IPS-11a (cell line): ENCODE measurements around the gene PUDP.
"Not testable (repeated sequence)": the region's sequence is repeated elsewhere in the genome, so short reads cannot be mapped to it uniquely, and the experiment has no call there.

Experiments used
- H3K4me3 ChIP-seq: one replicate; pipeline ENCODE4 v1.5.1; 2013; ENCODE audit warnings: low read depth, low read length, control low read depth

PUDP gene

DNA sequence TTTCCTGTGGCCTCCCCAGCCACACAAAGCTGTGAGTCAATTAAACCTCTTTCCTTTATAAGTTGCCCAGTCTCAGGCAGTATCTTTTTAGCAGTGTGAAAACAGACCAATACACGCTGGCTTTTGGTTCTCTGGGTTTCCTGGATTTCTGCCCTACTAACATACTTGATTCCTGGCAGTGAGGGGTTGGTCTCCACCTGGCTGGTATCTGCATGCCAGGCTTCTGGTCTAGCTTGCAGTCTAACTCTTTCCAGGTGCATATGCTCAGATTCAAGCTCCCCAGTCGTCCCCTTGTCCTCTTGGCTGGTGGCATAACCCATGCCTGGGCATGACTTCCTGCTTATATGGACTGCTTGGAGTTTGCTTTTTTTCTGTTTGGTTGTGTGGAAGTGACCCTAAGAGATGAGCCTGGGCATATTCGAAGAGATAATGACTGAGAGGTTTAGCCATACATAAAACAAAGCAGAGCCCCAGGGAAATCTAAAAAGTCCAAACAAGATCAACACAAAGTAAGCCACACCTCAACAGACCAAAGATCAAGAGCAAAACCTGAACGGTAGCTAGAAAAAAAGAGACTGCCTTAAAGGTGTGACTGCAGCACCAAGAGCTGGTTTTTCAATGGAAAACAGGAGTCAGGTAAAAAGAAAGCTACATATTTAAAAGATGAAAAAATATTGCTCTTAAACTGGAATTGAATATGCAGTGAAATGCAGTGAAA lies 102.6 kb downstream of the PUDP start:
- H3K4me3 ChIP-seq: no peak overlapping the region

DNA sequence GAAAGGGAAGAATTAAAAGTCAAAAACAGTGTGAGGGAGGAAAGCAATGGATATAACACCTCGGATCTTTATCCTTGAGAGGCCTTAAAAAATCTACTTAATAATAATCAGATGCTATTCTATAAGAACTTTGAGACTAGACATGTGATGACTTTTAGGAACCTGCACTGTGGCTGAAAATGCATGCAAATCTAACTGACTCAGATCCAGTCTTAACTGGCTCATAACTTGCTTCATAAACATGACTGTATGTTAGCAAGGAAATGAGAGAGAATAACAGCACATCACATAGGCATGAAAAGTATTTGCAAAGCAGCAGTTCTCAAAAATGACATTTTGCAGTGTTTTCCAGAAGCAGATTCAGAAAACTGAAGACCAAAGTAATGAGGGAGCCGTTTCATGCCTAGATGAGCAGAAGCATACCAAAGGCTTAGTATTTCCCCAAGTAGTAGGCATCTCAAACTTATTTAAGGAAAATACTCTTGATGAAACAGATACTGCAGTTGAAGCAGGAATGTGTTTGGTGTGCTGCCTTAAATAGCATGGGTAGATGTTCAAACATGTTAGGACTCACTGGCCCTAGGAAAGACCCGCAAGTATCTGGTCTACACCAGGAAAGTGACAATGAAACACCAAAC lies 104.0 kb downstream of the PUDP start:
- H3K4me3 ChIP-seq: not testable (repeated sequence)

DNA sequence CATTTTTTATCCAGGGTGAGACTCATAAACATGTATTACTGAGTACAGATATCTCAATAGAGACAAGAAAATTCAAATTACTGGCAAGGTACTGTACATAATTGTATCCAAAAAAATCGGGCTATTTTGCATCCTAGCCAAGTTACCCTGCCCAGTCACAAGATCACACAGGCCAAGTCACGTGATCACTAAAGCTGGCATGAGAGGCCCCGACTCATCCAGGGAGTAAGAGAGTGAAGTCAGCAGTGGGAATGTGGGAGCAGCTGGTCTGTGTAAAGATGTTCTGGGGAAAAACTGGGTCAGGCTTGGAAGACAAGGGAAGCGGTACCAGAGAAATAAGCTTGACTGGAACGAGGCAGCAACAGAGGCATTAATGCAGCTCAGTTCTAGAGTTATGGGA lies 119.7 kb downstream of the PUDP start:
- H3K4me3 ChIP-seq: no peak overlapping the region

DNA sequence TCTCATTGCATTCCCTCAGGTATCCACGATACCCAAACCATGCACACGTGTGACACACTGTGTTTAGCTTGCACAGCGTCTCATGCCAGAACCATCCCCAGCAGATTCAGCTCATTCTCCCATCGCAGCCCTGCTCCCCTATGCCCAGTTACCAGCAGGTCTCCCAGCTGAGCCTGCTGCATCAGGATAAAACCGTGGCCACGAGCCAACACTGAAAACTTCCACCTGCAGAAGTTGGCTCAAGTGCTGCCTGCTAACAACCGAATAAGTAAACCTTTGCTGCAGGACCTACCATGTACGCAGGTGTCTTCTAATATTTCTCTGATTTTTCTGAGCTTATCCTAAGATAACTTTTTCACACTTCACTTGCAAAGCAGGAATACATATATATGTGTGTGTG lies 120.9 kb downstream of the PUDP start:
- no peak overlapping the region for H3K4me3 ChIP-seq

DNA sequence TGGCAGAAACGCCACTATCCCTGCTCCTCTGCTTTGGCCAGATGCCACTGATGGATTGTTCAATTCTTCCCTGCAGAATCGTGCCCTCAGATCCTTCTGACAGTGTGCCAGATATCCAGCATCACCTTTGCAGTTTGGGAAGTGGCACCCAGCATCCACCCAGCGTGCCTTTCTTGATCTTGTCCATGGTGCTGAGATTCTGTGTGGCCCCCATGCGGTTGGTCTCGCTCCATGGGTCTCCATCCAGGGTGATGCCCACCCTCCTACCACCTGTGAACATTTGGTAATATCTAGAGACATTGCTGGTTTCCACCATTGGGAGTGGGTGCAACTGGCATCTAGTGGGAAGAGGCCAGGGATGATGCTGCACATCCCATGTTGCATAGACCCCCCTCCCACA lies 121.6 kb downstream of the PUDP start:
- not testable (repeated sequence) for H3K4me3 ChIP-seq

DNA sequence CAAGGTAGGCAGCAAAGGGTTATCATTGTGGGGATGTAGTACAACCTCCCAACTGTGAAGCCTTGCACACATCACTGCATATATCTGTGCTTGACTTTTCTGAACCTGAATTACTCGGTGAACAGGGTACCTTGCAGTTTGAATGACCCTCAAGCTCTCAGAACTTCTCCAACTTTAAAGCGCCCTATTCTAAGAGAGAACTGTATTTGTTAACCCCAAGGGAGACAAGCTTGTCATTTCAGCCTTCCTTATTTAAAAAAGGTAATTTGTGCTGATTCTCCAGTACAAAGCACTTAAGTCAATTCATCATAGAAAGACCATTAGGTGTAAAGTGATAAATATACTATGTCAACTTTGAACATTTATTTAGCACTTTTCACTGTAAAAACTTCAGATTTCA lies 122.5 kb downstream of the PUDP start:
- no peak overlapping the region for H3K4me3 ChIP-seq

DNA sequence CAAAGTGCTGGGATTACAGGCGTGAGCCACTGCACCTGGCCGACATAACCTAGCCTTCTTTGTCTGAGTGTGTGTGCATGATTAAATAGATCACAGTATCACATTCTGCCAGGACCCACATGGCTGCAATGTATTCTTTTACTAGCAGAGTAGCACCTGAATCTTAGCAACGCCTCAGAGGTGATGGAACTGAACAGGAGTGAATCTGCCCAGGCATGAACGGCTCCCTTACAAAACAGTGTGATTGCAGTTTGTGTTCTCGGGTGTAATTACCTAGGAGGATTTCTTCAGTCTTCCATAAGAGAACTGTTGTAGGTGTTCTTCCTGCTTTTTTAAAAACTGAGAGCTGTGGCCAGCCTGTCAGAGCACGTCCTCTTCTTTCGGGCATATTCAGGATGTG lies 123.1 kb downstream of the PUDP start:
- H3K4me3 ChIP-seq: no peak overlapping the region

DNA sequence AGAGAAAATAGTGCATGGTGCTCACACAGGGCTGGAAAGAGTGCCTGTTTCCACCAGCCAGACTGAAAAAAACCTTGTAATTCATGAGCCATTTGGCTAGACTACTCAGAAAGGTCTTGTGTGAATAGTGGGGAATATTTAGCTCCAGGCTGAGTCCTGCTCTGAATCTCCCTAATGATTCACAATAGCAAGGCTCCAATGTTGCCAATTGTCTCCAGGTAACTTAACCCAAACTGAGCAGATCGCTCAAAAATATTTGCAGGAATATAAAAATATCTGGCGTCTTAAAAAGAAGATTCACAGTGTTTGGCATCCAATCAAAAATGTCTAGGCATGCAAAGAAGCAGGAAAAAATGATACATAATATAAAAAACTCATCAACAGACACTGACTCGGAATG lies 125.0 kb downstream of the PUDP start:
- H3K4me3 ChIP-seq: not testable (repeated sequence)

DNA sequence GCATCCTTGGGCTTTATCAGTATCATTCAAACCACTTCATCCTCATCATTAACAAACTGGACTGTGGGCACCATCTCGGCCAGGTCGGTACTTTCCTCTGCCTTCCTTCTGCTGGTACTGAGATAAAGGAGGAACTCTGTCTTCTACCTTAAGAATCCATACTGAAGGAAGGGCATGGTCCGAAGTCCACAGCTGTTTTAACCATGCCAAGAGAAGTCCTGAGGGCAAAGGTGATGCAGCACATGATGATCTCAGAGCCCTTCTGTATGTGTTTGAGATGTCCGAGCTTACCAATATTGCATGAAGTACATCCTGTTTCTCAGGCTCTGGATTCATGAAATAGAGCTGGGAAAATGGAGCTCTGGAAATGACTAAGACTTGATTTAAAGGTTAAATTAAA lies 126.0 kb downstream of the PUDP start:
- H3K4me3 ChIP-seq: no peak overlapping the region

DNA sequence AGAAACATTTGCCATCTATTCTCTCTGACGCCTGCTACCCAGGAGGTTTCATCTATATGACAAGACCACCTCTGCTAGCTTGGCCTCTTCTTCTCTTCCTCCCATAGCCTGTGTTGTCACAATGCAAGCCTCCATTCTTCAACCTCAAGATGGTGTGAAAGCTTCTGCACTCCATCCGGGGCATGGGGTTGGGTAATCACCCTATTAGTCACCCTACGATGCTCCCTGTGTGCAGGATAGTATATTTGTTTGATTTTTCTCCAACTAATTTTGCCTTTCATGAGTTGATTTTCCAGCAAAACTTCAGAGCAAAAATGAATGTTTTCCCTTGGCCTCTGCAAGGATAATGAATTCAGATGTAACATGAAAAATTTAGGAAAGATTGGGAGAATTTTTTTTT lies 128.4 kb downstream of the PUDP start:
- H3K4me3 ChIP-seq: no peak overlapping the region

DNA sequence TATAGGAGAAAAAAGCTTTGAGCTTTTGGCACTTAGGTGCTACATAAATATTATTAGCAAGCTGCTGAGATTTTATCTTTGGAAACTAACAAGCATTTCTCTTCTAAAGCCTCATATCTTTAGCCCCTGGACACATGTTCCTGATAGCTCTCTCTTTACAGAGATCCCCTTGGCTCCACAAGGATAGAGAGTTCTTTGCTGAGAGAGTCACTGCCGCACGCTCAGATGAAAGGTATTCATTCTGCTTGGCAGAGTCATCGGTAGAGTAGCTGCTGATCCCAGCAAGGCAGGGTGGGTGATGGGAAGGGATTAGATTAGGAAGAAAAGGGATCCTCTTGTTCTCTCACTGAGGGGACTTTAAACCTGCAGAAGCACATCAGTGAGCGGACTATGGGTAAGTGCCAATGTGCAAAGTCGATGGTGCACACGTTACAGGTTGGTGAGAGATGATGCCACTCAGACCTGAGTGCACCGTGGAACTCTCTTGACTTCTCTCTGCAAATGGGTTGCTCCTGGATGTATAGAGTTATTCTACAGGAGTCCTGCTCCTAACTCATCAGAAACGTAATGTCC lies 135.6 kb downstream of the PUDP start:
- H3K4me3 ChIP-seq: not testable (repeated sequence)

DNA sequence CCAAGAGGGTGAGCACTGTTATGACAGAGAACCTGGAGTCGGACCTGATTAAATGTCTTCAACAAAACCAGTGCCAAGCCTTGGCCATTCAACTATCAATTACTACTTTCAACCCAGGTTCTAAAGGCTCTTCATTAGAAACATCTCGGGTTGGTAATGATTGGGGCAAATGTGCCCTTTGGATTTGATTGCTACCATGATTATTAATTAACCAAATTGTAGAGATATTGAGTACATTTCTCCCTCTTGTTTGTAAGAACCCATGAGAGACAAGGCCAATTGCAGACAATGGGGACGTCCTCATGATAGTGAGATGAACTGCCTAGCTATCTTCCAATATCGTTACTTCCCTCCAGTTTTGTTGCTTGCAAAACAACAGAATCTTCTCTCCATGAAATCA lies 137.1 kb downstream of the PUDP start:
- H3K4me3 ChIP-seq: not testable (repeated sequence)

DNA sequence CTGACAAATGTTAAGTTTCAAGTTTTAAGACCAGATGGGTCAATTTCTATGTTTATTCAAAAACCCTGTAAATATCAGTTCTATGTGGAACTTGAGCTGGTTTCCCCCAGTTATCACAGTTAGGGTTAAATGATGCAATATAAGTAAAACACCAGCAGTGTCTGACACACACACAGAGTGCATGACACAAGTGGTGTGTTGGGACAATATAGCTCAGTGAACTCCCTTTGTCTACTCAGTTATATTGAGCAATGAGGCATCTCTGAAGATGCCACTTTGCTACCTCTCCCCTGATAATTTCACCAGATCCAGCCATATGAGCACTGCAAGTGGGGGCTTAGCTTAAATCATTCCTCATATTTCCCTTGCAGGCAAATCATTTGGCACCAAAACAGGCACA lies 140.6 kb downstream of the PUDP start:
- H3K4me3 ChIP-seq: not testable (repeated sequence)
